Brain microvascular endothelial cell (primary cell): Measurements from ENCODE around the gene SLC26A8.
A peak's percentile ranks its signal among the peaks of the same experiment; 100 is the strongest.
"Not testable (repeated sequence)": the region's sequence is repeated elsewhere in the genome, so short reads cannot be mapped to it uniquely, and the experiment has no call there.

Experiments
- DNase-seq: peaks from one replicate; pipeline ENCODE4 v3.0.0-alpha.2; 2020
- H3K27ac ChIP-seq: fragments of 250-450 bp; sonication (Bioruptor Pico); 2 replicates; pipeline ENCODE4 v1.5.1; 2020; ENCODE audit warnings: mild to moderate bottlenecking, moderate library complexity
- H3K27me3 ChIP-seq: fragments of 250-450 bp; sonication (Bioruptor Pico); replicated peaks from 2 replicates; pipeline ENCODE4 v1.5.1; 2020; ENCODE audit warnings: mild to moderate bottlenecking
- H3K36me3 ChIP-seq: fragments of 250-450 bp; sonication (Bioruptor Pico); replicated peaks from 2 replicates; pipeline ENCODE4 v1.5.1; 2020; ENCODE audit warnings: mild to moderate bottlenecking
- H3K4me3 ChIP-seq: 2 replicates; pipeline ENCODE4 v1.5.1; 2011; ENCODE audit warnings: low read depth, mild to moderate bottlenecking, control low read depth, low read length, moderate library complexity
- in situ Hi-C: cut with HindIII; loops from 2 replicates; pipeline ENCODE4 v1.10.0; 2017; ENCODE audit warnings: low sequenced_read_pairs, low pct_ligation_motif_present
- TF ChIP-seq, protein P1 (sequence below): IDR thresholded peaks from 2 replicates; pipeline ENCODE4 v1.5.1; 2011; ENCODE audit warnings: low read depth, mild to moderate bottlenecking, moderate library complexity, low read length, control low read depth, inconsistent platforms; ENCODE audit errors: missing control alignments

SLC26A8 gene

DNA sequence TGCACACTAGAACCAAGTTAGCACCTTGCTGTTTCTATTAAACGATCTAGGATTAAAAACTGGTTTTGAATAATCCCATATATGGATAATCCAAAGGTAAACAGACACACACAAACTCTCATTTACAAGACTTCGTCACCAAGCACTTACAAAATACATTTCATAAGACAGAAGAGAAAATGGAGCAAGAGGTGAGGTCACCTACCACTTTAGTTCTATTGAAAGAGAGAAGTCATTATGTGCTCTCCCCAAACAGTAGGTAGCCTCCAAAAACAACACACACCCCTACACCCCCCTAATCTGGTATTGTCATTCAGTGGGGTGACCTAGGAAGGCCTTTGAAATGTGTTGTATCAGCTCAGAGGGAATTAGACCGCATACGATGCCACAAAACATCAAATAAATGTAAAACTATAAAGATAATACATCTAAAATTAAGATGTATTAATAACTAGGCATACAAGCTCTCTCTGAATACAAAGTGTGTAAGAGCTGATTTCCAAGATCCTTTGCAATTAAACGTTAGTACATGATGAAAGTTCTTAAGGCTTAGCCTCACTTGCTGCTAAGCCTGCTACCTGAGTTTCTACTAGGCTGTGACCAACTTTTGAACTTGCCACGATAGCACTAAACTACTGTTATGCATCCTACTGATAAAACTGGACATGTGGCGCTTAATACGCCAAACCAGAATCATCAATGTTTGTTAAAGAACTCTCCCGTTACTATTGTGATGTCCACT lies 105.2 kb downstream of the SLC26A8 start:
- DNase-seq: no peak
- Histone ChIP-seq H3K27ac (peak overlapping the region; percentile 40), H3K4me3 (peak overlapping the region; percentile 75), H3K36me3 (peaks cover 6% of the 10 kb centered on the region), H3K27me3 (no peaks in the 10 kb centered on the region)
- TF ChIP-seq, protein P1, sequence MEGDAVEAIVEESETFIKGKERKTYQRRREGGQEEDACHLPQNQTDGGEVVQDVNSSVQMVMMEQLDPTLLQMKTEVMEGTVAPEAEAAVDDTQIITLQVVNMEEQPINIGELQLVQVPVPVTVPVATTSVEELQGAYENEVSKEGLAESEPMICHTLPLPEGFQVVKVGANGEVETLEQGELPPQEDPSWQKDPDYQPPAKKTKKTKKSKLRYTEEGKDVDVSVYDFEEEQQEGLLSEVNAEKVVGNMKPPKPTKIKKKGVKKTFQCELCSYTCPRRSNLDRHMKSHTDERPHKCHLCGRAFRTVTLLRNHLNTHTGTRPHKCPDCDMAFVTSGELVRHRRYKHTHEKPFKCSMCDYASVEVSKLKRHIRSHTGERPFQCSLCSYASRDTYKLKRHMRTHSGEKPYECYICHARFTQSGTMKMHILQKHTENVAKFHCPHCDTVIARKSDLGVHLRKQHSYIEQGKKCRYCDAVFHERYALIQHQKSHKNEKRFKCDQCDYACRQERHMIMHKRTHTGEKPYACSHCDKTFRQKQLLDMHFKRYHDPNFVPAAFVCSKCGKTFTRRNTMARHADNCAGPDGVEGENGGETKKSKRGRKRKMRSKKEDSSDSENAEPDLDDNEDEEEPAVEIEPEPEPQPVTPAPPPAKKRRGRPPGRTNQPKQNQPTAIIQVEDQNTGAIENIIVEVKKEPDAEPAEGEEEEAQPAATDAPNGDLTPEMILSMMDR: no peak
- in situ Hi-C loops: no loop called here

DNA sequence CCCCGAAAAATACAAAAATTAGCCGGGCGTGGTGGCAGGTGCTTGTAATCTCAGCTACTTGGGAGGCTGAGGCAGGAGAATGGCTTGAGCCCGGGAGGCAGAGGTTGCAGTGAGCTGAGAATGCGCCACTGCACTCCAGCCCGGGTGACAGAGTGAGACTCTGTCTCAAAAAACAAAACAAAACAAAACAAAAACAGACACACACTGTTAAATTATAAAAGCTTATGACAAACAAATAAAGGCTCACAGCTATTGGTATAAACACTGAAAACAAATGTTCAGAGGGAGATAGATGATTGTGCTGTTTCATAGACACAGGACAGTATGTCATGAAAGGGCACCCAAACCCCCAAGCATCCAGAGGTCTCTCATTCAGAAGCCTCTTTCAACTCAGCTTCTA lies 107.5 kb downstream of the SLC26A8 start:
- H3K27me3 ChIP-seq, H3K4me3 ChIP-seq, in situ Hi-C loops, H3K36me3 ChIP-seq, DNase-seq, H3K27ac ChIP-seq: not testable (repeated sequence)

DNA sequence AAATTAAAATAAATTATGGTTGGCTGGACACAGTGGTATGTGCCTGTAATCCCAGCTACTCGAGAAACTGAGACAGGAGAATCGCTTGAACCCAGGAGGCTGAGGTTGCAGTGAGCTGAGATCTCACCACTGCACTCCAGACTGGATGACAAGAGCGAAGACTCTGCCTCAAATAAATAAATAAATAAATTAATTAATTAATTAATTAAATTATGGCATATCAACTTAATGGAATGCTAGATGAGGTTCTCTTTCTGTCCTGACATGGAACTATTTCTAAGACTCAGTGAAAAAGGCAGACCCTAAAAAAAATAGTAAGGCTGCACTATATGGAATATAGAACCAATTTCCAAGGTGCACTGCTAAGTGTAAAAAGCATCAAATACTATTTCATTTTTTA lies 108.4 kb downstream of the SLC26A8 start:
- TF ChIP-seq, protein P1: no peak
- H3K36me3 ChIP-seq: peaks cover 8% of the 10 kb centered on the region
- no peak overlapping the region for H3K4me3 ChIP-seq
- DNase-seq: no peak
- H3K27me3 ChIP-seq: no peaks in the 10 kb centered on the region
- in situ Hi-C loops: no loop called here
- no peak overlapping the region for H3K27ac ChIP-seq

DNA sequence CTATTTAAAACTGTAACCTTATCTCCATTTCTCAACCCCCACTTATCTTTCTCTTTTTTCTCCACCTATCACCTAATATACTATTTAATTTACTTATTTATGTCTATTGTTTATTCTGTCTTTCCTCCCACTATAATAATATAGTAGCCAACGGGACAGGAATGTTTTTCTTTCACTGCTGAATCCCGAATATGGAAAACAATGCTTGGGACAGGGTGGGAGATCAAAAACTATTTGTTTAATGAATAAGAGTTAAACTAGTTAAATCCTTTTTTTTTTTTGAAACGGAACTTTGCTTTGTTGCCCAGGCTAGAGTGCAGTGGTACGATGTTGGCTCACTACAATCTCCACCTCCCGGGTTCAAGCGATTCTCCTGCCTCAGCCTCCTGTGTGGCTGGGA lies 109.9 kb downstream of the SLC26A8 start:
- in situ Hi-C loops: no loop called here
- Histone ChIP-seq H3K4me3 (no peak overlapping the region), H3K36me3 (peaks cover 17% of the 10 kb centered on the region), H3K27ac (no peak overlapping the region), H3K27me3 (no peaks in the 10 kb centered on the region)
- no peak for DNase-seq
- TF ChIP-seq, protein P1: no peak

DNA sequence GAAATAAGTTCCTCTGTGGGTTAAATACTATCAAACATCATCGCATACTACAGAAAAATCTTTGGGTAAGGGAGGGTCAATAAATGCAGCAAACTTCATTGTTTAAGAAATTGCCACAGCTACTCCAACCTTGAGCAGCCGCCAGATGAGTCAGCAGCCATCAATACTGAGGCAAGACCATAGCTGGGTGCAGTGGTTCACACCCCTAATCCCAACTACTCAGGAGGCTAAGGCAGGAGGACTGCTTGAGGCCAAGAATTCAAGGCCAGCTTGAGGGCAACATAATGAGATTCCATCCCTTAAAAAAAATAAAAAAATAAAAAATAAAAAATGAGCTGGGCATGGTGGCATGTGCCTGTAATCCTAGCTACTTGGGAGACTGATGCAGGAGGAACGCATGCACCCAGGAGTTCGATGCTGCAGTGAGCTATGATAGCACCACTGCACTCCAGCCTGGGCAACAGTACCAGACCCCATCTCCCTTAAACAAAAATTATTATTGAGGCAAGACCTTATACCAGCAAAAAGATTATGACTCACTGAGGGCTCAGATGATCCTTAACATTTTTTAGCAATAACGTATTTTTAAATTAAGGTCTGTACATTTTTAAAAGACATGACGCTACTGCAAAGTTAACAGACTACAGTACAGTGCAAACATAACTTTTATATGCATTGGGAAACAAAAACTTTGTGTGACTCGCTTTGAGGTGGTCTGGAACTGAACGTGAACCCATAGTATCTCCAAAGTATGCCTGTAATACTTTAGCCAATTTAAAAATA lies 112.4 kb downstream of the SLC26A8 start:
- in situ Hi-C loops: no loop called here
- DNase-seq: peak; percentile 65
- no peak overlapping the region for H3K4me3 ChIP-seq
- peaks cover 19% of the 10 kb centered on the region for H3K36me3 ChIP-seq
- no peaks in the 10 kb centered on the region for H3K27me3 ChIP-seq
- H3K27ac ChIP-seq: peak overlapping the region; percentile 71
- TF ChIP-seq, protein P1: no peak

DNA sequence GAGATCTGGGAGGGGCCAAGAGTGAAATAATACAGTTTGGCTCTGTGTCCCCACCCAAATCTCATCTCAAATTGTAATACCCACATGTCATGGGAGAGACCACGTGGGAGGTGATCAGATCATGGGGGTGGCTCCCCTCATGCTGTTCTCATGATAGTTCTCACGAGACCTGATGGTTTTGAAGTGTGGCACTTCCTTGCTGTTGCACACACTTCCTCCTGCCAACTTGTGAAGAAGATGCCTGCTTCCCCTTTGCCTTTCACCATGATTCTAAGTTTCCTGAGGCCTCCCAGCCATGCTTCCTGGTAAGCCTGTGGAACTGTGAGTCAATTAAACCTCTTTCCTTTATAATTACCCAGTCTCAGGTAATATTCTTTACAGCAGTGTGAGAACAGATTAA lies 114.9 kb downstream of the SLC26A8 start:
- H3K27me3 ChIP-seq, in situ Hi-C loops, H3K27ac ChIP-seq, H3K4me3 ChIP-seq, DNase-seq: not testable (repeated sequence)
- peaks cover 14% of the 10 kb centered on the region for H3K36me3 ChIP-seq

DNA sequence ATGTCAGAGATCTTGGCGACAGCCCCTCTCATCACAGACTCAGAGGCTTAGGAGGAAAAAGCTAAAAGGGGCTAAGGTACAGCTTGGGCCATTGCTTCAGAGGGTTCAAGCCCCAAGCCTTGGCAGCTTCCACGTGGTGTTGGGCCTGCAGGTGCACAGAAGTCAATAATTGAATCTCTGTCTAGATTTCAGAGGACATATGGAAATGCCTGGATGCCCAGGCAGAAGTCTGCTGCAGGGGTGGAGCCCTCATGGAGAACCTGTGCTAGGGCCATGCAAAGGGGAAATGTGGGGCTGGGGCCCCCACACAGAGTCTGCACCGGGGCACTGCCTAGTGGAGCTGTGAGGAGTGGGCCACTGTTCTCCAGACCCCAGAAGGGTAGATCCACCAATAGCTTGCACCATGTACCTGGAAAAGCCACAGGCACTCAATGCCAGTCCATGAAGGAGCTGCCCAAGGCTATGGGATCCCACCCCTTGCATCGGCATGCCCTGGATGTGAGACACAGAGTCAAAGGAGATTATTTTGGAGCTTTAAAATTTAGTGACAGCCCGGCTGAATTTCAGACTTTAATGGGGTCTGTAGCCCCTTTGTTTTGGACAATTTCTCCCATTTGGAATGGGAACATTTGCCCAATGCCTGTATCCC lies 115.6 kb downstream of the SLC26A8 start:
- H3K4me3 ChIP-seq, H3K27me3 ChIP-seq, DNase-seq, H3K27ac ChIP-seq, in situ Hi-C loops: not testable (repeated sequence)
- H3K36me3 ChIP-seq: peaks cover 18% of the 10 kb centered on the region
